ENCODE data around the gene ANKS1B.

- no peak for TF ChIP-seq YY1 (IDR thresholded peaks at IDR 0.05; ENCODE audit: insufficient read depth, insufficient read length)
- no peak for TF ChIP-seq SUZ12 (IDR thresholded peaks at IDR 0.05; ENCODE audit: extremely low read depth, insufficient read depth, insufficient read length)
Observed at GRCh38 chr12:99212275-99212674, 772.5 kb downstream of the ANKS1B start.
